ENCODE results near the gene CAMTA1. TPM values are rescaled to one million over a fixed set of nuclear protein-coding genes. Genes with fewer than 3 reads are reported as not detected.
"Not testable (repeated sequence)": the region's sequence is repeated elsewhere in the genome, so short reads cannot be mapped to it uniquely, and the experiment has no call there.

CAMTA1 gene
- polyA plus RNA-seq, 1 of the 3 experiments (the other 2 are of a cell fraction), result 63.1 TPM

DNA sequence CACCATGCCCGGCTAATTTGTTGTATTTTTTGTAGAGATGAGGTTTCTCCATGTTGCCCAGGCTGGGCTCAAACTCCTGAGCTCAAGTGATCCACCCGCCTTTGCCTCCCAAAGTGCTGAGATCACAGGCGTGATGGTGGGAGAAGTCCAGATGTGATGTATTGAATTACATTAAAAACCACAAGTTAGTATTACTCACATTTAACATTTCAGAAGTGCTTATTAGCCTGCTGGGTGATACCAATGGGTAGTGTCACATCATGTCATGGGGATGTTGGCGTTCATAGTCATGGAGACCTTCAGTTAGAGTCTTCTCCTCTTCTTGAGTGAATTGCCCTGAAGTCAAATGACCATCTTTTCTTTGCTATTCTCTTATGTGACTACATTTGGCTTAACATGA, 922.3 kb downstream of the CAMTA1 start:
- WGBS (ENCODE audit: low lambda C conversion rate), result 70% methylated on average over 4 of the region's 4 CpGs
- Histone ChIP-seq H3K4me3 (ENCODE audit: low read depth in 2 of 2, low read length in 1 of 2) (no peak overlapping the region), H3K4me1 (ENCODE audit: control insufficient read depth in 1 of 2, insufficient read depth in 2 of 2, low read depth in 1 of 2, low read length in 1 of 2) (peaks cover 0 to 8% of the 10 kb centered on the region in 2 experiments; a peak in 1 of 4 replicates), H3K27ac (ENCODE audit: low read depth in 2 of 2, low read length in 1 of 2) (no peak overlapping the region), H3K4me2 (no peak overlapping the region), H3K79me2 (ENCODE audit: insufficient read depth) (no peaks in the 10 kb centered on the region), H3K9ac (no peak overlapping the region), H3K27me3 (ENCODE audit: insufficient read depth) (peaks cover 6% of the 10 kb centered on the region; the same call in 1 of the 2 replicates), H3K9me2 (no peaks in the 10 kb centered on the region), H3F3A (replicated peaks; ENCODE audit: insufficient read depth) (peaks cover 7% of the 10 kb centered on the region), H2AFZ (ENCODE audit: low read depth) (no peak overlapping the region), H3K36me3 (replicated peaks in 1 of 2; ENCODE audit: control insufficient read depth in 1 of 2, insufficient read depth in 2 of 2, low read length in 1 of 2) (no peaks in the 10 kb centered on the region), H4K20me1 (ENCODE audit: insufficient read depth) (no peaks in the 10 kb centered on the region), H3K9me3 (no peaks in the 10 kb centered on the region)
- no peak for DNase-seq
- ChIA-PET CTCF (interaction anchor here (1.2 to 1.6 kb wide), 3 partner anchors 38 to 45 kb away, joined by 3 to 8 read pairs (median 7); no protein-coding TSS in a partner anchor), POLR2A (interaction anchor here (0.7 kb wide), 1 partner anchor 239 kb away, joined by 3 read pairs; no protein-coding TSS in a partner anchor)
- TF ChIP-seq TAF1 (IDR thresholded peaks at IDR 0.05; ENCODE audit: borderline replicate concordance, low read depth, low read length) (no peak), NFIC (IDR thresholded peaks at IDR 0.05; ENCODE audit: borderline replicate concordance) (no peak), GABPA (IDR thresholded peaks at IDR 0.05; ENCODE audit: low read depth) (no peak), SMC3 (IDR thresholded peaks at IDR 0.05; ENCODE audit: low read depth, low read length) (no peak), NRF1 (IDR thresholded peaks at IDR 0.05; ENCODE audit: low read depth, low read length) (no peak), MXI1 (IDR thresholded peaks at IDR 0.05; ENCODE audit: low read depth, low read length) (no peak), EZH2phosphoT487 (IDR thresholded peaks at IDR 0.05; ENCODE audit: borderline replicate concordance, low read depth) (no peak), MEF2A (IDR thresholded peaks at IDR 0.05; ENCODE audit: borderline replicate concordance, low read depth) (no peak), RCOR1 (IDR thresholded peaks at IDR 0.05; ENCODE audit: low read length) (no peak)
- TF ChIP-seq, protein P1, sequence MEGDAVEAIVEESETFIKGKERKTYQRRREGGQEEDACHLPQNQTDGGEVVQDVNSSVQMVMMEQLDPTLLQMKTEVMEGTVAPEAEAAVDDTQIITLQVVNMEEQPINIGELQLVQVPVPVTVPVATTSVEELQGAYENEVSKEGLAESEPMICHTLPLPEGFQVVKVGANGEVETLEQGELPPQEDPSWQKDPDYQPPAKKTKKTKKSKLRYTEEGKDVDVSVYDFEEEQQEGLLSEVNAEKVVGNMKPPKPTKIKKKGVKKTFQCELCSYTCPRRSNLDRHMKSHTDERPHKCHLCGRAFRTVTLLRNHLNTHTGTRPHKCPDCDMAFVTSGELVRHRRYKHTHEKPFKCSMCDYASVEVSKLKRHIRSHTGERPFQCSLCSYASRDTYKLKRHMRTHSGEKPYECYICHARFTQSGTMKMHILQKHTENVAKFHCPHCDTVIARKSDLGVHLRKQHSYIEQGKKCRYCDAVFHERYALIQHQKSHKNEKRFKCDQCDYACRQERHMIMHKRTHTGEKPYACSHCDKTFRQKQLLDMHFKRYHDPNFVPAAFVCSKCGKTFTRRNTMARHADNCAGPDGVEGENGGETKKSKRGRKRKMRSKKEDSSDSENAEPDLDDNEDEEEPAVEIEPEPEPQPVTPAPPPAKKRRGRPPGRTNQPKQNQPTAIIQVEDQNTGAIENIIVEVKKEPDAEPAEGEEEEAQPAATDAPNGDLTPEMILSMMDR (IDR thresholded peaks at IDR 0.05), result no peak
- TF ChIP-seq, protein P2, sequence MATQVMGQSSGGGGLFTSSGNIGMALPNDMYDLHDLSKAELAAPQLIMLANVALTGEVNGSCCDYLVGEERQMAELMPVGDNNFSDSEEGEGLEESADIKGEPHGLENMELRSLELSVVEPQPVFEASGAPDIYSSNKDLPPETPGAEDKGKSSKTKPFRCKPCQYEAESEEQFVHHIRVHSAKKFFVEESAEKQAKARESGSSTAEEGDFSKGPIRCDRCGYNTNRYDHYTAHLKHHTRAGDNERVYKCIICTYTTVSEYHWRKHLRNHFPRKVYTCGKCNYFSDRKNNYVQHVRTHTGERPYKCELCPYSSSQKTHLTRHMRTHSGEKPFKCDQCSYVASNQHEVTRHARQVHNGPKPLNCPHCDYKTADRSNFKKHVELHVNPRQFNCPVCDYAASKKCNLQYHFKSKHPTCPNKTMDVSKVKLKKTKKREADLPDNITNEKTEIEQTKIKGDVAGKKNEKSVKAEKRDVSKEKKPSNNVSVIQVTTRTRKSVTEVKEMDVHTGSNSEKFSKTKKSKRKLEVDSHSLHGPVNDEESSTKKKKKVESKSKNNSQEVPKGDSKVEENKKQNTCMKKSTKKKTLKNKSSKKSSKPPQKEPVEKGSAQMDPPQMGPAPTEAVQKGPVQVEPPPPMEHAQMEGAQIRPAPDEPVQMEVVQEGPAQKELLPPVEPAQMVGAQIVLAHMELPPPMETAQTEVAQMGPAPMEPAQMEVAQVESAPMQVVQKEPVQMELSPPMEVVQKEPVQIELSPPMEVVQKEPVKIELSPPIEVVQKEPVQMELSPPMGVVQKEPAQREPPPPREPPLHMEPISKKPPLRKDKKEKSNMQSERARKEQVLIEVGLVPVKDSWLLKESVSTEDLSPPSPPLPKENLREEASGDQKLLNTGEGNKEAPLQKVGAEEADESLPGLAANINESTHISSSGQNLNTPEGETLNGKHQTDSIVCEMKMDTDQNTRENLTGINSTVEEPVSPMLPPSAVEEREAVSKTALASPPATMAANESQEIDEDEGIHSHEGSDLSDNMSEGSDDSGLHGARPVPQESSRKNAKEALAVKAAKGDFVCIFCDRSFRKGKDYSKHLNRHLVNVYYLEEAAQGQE (IDR thresholded peaks at IDR 0.05; ENCODE audit: low read depth, low read length), result no peak

GRCh38 chr1:7708065-7708464, 922.8 kb downstream of the CAMTA1 start:
- H3K27me3 ChIP-seq (ENCODE audit: insufficient read depth); H3F3A ChIP-seq (replicated peaks; ENCODE audit: insufficient read depth); H4K20me1 ChIP-seq (ENCODE audit: insufficient read depth); H3K9me3 ChIP-seq; H3K79me2 ChIP-seq (ENCODE audit: insufficient read depth); H3K36me3 ChIP-seq (replicated peaks in 1 of 2; ENCODE audit: control insufficient read depth in 1 of 2, insufficient read depth in 2 of 2, low read length in 1 of 2); H3K27ac ChIP-seq (ENCODE audit: low read depth in 2 of 2, low read length in 1 of 2); H2AFZ ChIP-seq (ENCODE audit: low read depth); H3K4me2 ChIP-seq; H3K4me1 ChIP-seq (ENCODE audit: control insufficient read depth in 1 of 2, insufficient read depth in 2 of 2, low read depth in 1 of 2, low read length in 1 of 2); DNase-seq; H3K9me2 ChIP-seq; H3K4me3 ChIP-seq (ENCODE audit: low read depth in 2 of 2, low read length in 1 of 2); H3K9ac ChIP-seq: not testable (repeated sequence)
- ChIA-PET POLR2A (interaction anchor here (0.7 to 3.2 kb wide), 2 partner anchors 39 to 240 kb away, joined by 3 to 12 read pairs; no protein-coding TSS in a partner anchor), CTCF (interaction anchor here (1.2 to 3.2 kb wide), 4 partner anchors 40 to 45 kb away, joined by 3 to 25 read pairs (median 14); no protein-coding TSS in a partner anchor)
- WGBS (ENCODE audit: low lambda C conversion rate), result 80% methylated on average over 3 of the region's 4 CpGs
